ENCODE measurements around the gene FYN. TPM values are rescaled to one million over a fixed set of nuclear protein-coding genes. Genes with fewer than 3 reads are reported as not detected.

Gene FYN
- total and polyA plus RNA-seq, 2 of the 8 experiments (the other 6 are each of a cell fraction or from before 2014, with no cell fraction given), result 46.8 to 97.2 TPM

DNA sequence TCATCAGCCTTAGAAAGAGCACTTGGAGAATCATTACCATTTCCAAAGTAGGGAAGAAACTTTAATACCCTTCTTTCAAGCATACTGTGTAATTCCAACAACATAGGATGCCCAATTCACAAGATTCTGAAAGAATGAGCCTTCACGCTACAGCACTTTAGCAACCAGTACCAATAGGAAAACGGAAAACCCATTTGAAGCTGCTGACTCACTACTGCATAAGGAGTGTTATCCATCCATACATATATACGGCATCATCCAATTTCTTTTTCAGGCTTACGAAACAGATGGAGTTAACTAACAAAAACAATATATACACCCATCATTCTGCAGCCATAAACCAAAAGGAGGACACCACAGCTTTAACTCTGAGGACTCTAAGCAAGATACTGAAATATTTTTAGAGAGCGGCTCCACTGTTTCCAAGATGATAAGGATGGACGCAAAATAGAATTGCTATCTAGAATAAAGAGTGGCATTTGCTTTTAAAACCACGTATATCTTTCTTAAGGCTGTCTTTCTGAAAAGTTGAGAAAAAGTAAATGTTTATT is 24.9 kb downstream of the FYN start:
- ChIA-PET POLR2A (ENCODE audit: partially characterized antibody) (interaction anchor here (0.6 to 1.9 kb wide), 2 partner anchors 14 to 25 kb away, joined by 3 to 5 read pairs; partner anchors contain the start of gene FYN), CTCF (ENCODE audit: partially characterized antibody) (interaction anchor here (0.6 to 5.1 kb wide), 4 partner anchors 8 to 149 kb away, joined by 3 to 29 read pairs (median 3); no protein-coding TSS in a partner anchor)
- DNase-seq (ENCODE audit: low read depth in 1 of 2, low spot score in 2 of 2) (no peak), FAIRE-seq (no peak)
- Histone ChIP-seq H2BK15ac (ENCODE audit: low read length) (no peak overlapping the region), H3K18ac (ENCODE audit: extremely low read depth, low read length) (no peak overlapping the region), H3K79me1 (ENCODE audit: low read depth, low read length) (peaks cover 16% of the 10 kb centered on the region; the same call in 1 of the 2 replicates), H3K4me3 (ENCODE audit: extremely low read depth in 1 of 4, insufficient read depth in 2 of 4, low read depth in 3 of 4, low read length in 4 of 4) (no peak overlapping the region), H2BK5ac (ENCODE audit: low read depth, low read length) (no peak overlapping the region), H4K20me1 (replicated peaks in 1 of 2; ENCODE audit: control insufficient read depth in 1 of 2, insufficient read depth in 2 of 2, low read length in 2 of 2) (peaks cover 0 to 21% of the 10 kb centered on the region in 2 experiments), H3K9ac (replicated peaks in 1 of 4; ENCODE audit: extremely low read depth in 1 of 4, low read depth in 3 of 4, low read length in 3 of 4) (no peak overlapping the region), H4K5ac (ENCODE audit: insufficient read length, low read depth, low read length) (no peak overlapping the region), H3K4me1 (replicated peaks in 1 of 4; ENCODE audit: control insufficient read depth in 3 of 4, insufficient read depth in 4 of 4, low read length in 3 of 4) (peaks cover 13 to 31% (median 22%) of the 10 kb centered on the region in 4 experiments), H3K9me3 (ENCODE audit: insufficient read depth in 2 of 2, low read depth in 1 of 2, low read length in 1 of 2) (no peaks in the 10 kb centered on the region), H3K4ac (replicated peaks; ENCODE audit: insufficient read length, low read depth, low read length) (no peak overlapping the region), H2AFZ (ENCODE audit: low read length) (no peak overlapping the region), H3K23me2 (ENCODE audit: low read depth, low read length) (no peaks in the 10 kb centered on the region), H2AK5ac (ENCODE audit: low read depth, low read length) (no peak overlapping the region), H2BK20ac (ENCODE audit: low read length) (no peak overlapping the region), H3K79me2 (ENCODE audit: control insufficient read depth in 1 of 2, insufficient read depth in 2 of 2, low read length in 2 of 2) (peaks cover 4 to 64% of the 10 kb centered on the region in 2 experiments; a peak in 2 of 4 replicates), H3K14ac (ENCODE audit: insufficient read length) (no peak overlapping the region), H3K27me3 (replicated peaks in 1 of 4; ENCODE audit: control insufficient read depth in 3 of 4, extremely low read depth in 1 of 4, insufficient read depth in 3 of 4, low read length in 3 of 4) (no peaks in the 10 kb centered on the region), H4K8ac (ENCODE audit: extremely low read depth, insufficient read depth, low read length) (no peak overlapping the region), H3K23ac (ENCODE audit: insufficient read length) (no peak overlapping the region), H2BK120ac (replicated peaks; ENCODE audit: low read depth, low read length) (no peak overlapping the region), H2BK12ac (ENCODE audit: low read depth, low read length) (no peak overlapping the region), H3K56ac (replicated peaks; ENCODE audit: insufficient read length, low read depth, low read length) (no peak overlapping the region), H3K4me2 (ENCODE audit: insufficient read depth in 1 of 2, low read depth in 2 of 2, low read length in 2 of 2) (no peak overlapping the region), H3K27ac (ENCODE audit: low read depth, low read length) (no peak overlapping the region), H3K36me3 (ENCODE audit: control insufficient read depth in 2 of 4, insufficient read depth in 4 of 4, low read length in 3 of 4) (no peaks in the 10 kb centered on the region), H4K91ac (replicated peaks; ENCODE audit: insufficient read length, low read length) (no peak overlapping the region)
- no peak for TF ChIP-seq EP300 (IDR thresholded peaks at IDR 0.05; ENCODE audit: borderline replicate concordance in 1 of 2, low read depth in 2 of 2, low read length in 2 of 2)
- no peak for TF ChIP-seq HDAC2 (IDR thresholded peaks at IDR 0.05; ENCODE audit: borderline replicate concordance in 1 of 2, low read depth in 2 of 2, low read length in 2 of 2)
- TF ChIP-seq MAFK (IDR thresholded peaks at IDR 0.05; ENCODE audit: low read depth, low read length), result no peak
- no peak for TF ChIP-seq TAF1 (IDR thresholded peaks at IDR 0.05; ENCODE audit: low read depth, low read length)
- TF ChIP-seq SIN3A (conservative IDR thresholded peaks at IDR 0.05 in 1 of 2, IDR thresholded peaks at IDR 0.05 in 1 of 2; ENCODE audit: low read depth in 1 of 2, low read length in 2 of 2), result no peak
- no peak for TF ChIP-seq POLR2A (IDR thresholded peaks at IDR 0.05; ENCODE audit: control extremely low read depth in 1 of 2, low read depth in 2 of 2, low read length in 2 of 2)
- no peak for TF ChIP-seq EGR1 (IDR thresholded peaks at IDR 0.05; ENCODE audit: borderline replicate concordance, low read depth, low read length)
- no peak for TF ChIP-seq SP4 (IDR thresholded peaks at IDR 0.05; ENCODE audit: low read length)
- 92% methylated on average over 7 of the region's 7 CpGs; no CpG with 5 or more reads in 1 of the 2 experiments for WGBS, 2 experiments (ENCODE audit: extremely low coverage in 1 of 2, insufficient coverage in 1 of 2, insufficient read length in 1 of 2, insufficient replicate concordance in 2 of 2, low coverage in 1 of 2, low lambda C conversion rate in 2 of 2, missing lambda C conversion rate in 1 of 2)
